Glutamatergic neuron (in vitro differentiated cells): ENCODE results near the gene KRTAP10-2. TPM values are rescaled to one million over a fixed set of nuclear protein-coding genes. Genes with fewer than 3 reads are reported as not detected.
"Not testable (repeated sequence)": the region's sequence is repeated elsewhere in the genome, so short reads cannot be mapped to it uniquely, and the experiment has no call there.

ENCODE experiments used
- DNase-seq: peaks from one replicate; pipeline ENCODE4 v3.0.0; 2022
- H3K27ac Mint-ChIP-seq: one replicate; pipeline ENCODE4 v1.8.0; 2020; ENCODE audit warnings: mild to moderate bottlenecking, mixed read lengths, inconsistent platforms; ENCODE audit not compliant: unreplicated experiment
- H3K27me3 Mint-ChIP-seq: one replicate; pipeline ENCODE4 v1.8.0; 2020; ENCODE audit warnings: mild to moderate bottlenecking, moderate library complexity, mixed read lengths, inconsistent platforms; ENCODE audit not compliant: unreplicated experiment
- H3K36me3 Mint-ChIP-seq: one replicate; pipeline ENCODE4 v1.8.0; 2020; ENCODE audit warnings: mild to moderate bottlenecking, mixed read lengths, inconsistent platforms; ENCODE audit not compliant: unreplicated experiment
- H3K4me1 Mint-ChIP-seq: one replicate; pipeline ENCODE4 v1.8.0; 2020; ENCODE audit warnings: mild to moderate bottlenecking, low read depth, mixed read lengths, inconsistent platforms; ENCODE audit not compliant: unreplicated experiment
- H3K4me3 Mint-ChIP-seq: one replicate; pipeline ENCODE4 v1.8.0; 2020; ENCODE audit warnings: mild to moderate bottlenecking, mixed read lengths, inconsistent platforms; ENCODE audit not compliant: unreplicated experiment
- H3K9me3 Mint-ChIP-seq: one replicate; pipeline ENCODE4 v1.8.0; 2020; ENCODE audit warnings: mild to moderate bottlenecking, moderate library complexity, mixed read lengths, inconsistent platforms; ENCODE audit not compliant: unreplicated experiment
- total RNA-seq: library from RNA; stranded (reverse); fragmentation: NEBNext Ultra II Directional; extraction: Animal tissue kit (Norgen Biotek cat#: 25700); gene quantifications from one replicate; pipeline ENCODE4 v1.2.1, GENCODE V29; 2021; ENCODE audit not compliant: unreplicated experiment
- TF ChIP-seq, protein P1 (sequence below): fragments of 200-600 bp; sonication (generic); IDR thresholded peaks from one replicate; pipeline ENCODE4 v1.5.0; 2021; ENCODE audit not compliant: partially characterized antibody, unreplicated experiment

Gene KRTAP10-2
- total RNA-seq, 1 donor from 2014 or later: not detected

DNA sequence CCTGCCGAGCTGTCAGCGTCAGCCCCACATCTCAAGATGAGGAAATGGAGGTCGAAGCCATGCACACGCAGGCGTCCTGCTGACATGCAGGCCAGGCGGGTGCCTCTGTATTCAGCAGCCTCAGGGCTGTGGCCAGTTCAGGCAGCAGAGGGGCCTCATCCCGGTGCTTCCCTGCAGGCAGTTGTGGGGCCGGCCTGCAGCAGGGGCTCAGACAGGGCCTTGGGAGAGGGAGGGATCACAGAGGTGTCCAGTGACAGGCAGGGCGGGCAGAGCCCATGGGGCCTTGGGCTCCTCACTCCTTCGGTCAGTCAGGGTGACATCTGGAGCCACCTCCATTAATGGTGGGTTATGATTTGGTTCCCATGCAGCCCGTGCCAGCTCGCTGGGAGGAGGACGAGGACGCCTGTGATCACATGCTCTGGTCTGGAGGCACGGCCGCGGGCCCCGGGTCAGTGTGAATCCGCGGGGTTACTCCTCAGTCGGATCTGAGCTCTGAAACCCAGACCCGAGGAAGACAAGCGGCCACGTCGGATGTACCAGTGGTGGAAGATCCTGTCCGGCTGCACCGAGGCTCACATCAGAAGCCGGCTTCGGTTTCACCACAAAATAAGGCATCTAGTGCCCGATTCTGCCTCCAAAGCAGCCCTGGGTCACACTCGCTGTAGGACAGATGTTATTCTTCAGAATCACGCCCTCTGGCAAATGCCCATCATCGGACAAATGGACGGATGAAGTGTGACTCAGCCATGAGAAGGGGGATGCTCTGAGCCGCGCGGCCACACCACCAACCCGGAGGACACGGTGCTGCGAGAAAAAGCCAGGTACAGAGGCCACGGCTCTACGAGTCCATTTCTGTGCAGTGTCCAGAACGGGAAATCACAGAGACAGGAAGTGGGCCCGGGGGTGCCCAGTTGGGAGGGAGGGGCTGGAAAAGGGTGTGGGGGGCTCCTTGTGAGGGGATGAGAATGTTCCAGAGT lies 44.7 kb downstream of the KRTAP10-2 start:
- Mint-ChIP-seq H3K36me3 (no peaks in the 10 kb centered on the region), H3K27me3 (peaks cover 4% of the 10 kb centered on the region)
- TF ChIP-seq, protein P1, sequence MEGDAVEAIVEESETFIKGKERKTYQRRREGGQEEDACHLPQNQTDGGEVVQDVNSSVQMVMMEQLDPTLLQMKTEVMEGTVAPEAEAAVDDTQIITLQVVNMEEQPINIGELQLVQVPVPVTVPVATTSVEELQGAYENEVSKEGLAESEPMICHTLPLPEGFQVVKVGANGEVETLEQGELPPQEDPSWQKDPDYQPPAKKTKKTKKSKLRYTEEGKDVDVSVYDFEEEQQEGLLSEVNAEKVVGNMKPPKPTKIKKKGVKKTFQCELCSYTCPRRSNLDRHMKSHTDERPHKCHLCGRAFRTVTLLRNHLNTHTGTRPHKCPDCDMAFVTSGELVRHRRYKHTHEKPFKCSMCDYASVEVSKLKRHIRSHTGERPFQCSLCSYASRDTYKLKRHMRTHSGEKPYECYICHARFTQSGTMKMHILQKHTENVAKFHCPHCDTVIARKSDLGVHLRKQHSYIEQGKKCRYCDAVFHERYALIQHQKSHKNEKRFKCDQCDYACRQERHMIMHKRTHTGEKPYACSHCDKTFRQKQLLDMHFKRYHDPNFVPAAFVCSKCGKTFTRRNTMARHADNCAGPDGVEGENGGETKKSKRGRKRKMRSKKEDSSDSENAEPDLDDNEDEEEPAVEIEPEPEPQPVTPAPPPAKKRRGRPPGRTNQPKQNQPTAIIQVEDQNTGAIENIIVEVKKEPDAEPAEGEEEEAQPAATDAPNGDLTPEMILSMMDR: no peak

DNA sequence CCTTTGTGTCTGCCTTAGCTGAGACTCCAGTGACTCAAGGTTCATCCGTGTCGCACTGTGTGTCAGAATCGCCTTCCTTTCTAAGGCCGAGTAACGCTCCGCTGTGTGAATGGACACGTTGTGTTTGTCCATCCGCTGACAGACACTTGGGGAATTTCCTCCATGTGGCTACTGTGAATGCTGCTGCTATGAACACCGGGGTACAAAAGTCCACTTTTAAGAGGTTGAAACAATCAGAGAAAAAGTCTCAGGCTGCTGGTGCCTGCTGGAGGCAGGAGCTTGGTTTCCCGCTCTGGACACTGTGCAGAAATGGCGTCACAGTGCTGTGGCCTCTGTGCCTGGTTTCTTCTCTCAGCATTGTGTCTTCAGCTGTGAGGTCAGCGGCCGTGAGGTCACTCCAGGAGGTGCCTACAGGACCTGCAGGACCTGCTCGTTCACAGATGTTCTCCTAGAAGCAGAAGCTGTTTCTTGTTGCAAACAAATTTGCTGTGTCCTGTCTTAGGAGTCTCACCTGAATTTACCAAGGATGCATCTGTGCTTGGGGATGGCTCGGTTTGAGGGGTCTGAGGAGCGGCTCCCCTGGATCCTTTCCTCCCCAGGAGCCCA lies 45.5 kb downstream of the KRTAP10-2 start:
- H3K27me3 Mint-ChIP-seq: peaks cover 4% of the 10 kb centered on the region
- no peak overlapping the region for H3K27ac Mint-ChIP-seq
- DNase-seq: no peak
- peaks cover 3% of the 10 kb centered on the region for H3K4me1 Mint-ChIP-seq
- TF ChIP-seq, protein P1: no peak
- H3K36me3 Mint-ChIP-seq: no peaks in the 10 kb centered on the region
- H3K9me3 Mint-ChIP-seq: no peaks in the 10 kb centered on the region
- no peak overlapping the region for H3K4me3 Mint-ChIP-seq

More for the DNA sequence above, 44.7 kb downstream of the KRTAP10-2 start:
- no peak overlapping the region for H3K4me3 Mint-ChIP-seq
- H3K4me1 Mint-ChIP-seq: peaks cover 3% of the 10 kb centered on the region
- H3K9me3 Mint-ChIP-seq: no peaks in the 10 kb centered on the region
- no peak for DNase-seq
- H3K27ac Mint-ChIP-seq: no peak overlapping the region

- TF ChIP-seq, protein P1: no peak
- Mint-ChIP-seq H3K4me1 (peaks cover 3% of the 10 kb centered on the region), H3K9me3 (peaks cover 1% of the 10 kb centered on the region), H3K36me3 (no peaks in the 10 kb centered on the region), H3K4me3 (no peak overlapping the region), H3K27ac (no peak overlapping the region), H3K27me3 (peaks cover 2% of the 10 kb centered on the region)
- DNase-seq: no peak
Observed at GRCh38 chr21:44503901-44504399, 47.4 kb downstream of the KRTAP10-2 start.

GRCh38 chr21:44503006-44503889 lies 48.1 kb downstream of the KRTAP10-2 start:
- H3K27ac Mint-ChIP-seq, DNase-seq, H3K27me3 Mint-ChIP-seq, H3K36me3 Mint-ChIP-seq, H3K9me3 Mint-ChIP-seq, H3K4me1 Mint-ChIP-seq, H3K4me3 Mint-ChIP-seq: not testable (repeated sequence)

DNA sequence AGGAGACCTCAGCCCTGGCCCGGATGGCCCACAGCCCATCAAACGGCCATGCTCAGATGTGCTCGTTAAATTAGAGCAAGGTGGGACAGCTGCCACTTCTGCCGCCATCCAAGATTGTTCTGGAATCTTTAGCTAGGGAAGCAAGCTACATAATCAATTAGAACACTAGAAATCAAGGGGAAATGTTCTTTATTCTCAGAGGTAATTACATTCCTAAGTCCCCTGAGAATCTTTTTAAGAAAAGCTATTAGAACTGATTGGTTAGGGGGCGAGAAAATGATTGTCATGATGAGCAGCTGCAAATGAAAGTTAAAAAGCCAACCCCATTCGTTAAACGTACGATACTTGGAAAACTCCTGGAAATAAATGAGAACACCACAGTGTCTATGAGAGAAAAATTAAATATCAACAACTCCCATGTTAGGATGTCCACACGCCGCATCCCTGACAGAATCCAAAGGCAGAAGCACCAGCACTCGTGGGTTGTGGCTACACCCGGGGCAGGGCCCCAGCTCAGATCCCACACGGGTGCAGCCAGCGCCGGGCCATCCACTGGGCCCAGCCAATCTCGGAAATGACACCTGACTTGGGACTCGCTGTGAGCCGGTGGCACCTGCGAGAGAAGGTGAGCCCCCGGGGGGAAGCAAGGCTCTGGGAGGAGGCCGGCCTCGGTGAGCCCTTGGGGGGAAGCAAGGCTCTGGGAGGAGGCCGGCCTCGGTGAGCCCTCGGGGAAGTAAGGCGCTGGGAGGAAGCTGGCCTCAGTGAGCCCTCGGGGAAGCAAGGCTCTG lies 48.9 kb downstream of the KRTAP10-2 start:
- H3K27ac Mint-ChIP-seq: no peak overlapping the region
- no peak for DNase-seq
- H3K9me3 Mint-ChIP-seq: peaks cover 1% of the 10 kb centered on the region
- no peaks in the 10 kb centered on the region for H3K27me3 Mint-ChIP-seq
- H3K4me3 Mint-ChIP-seq: no peak overlapping the region
- TF ChIP-seq, protein P1: no peak
- H3K4me1 Mint-ChIP-seq: peaks cover 11% of the 10 kb centered on the region
- H3K36me3 Mint-ChIP-seq: no peaks in the 10 kb centered on the region
